Endothelial cell of umbilical vein (primary cell): ENCODE measurements around the gene KRTAP3-3. TPM values are rescaled to one million over a fixed set of nuclear protein-coding genes. Genes with fewer than 3 reads are reported as not detected.

ENCODE experiments used
- BruUV-seq: library from RNA; stranded (reverse); fragments of 400-500 nt; replicated peaks from 2 replicates; lab custom pipeline; 2021; lab: Mats Ljungman, UMichigan
- CTCF ChIA-PET: fragments of 300-600, 350-600 bp; sonication (Branson Sonifier 250); formaldehyde crosslinking; loops from one replicate; lab custom pipeline; 2021; ENCODE audit warnings: antibody characterized with exemption, inconsistent platforms; lab: Charles Lee
- POLR2A ChIA-PET: fragments of 300-600, 350-600 bp; sonication (Branson Sonifier 250); formaldehyde crosslinking; loops from one replicate; lab custom pipeline; 2021; ENCODE audit warnings: antibody characterized with exemption, inconsistent platforms; lab: Charles Lee
- DNase-seq: peaks from one replicate; pipeline ENCODE4 v3.0.0-alpha.2; 2011; ENCODE audit warnings: low read depth, low spot score
- FAIRE-seq: peaks from 2 replicates; lab custom pipeline; 2011; peaks lifted over from hg19 to GRCh38; lab: Jason Lieb, UNC
- H2AFZ ChIP-seq: 2 replicates; pipeline ENCODE4 v1.6.0; 2012; ENCODE audit warnings: low read depth, low read length, control low read depth, inconsistent platforms
- H3K27ac ChIP-seq: 2 replicates; pipeline ENCODE4 v1.5.1; 2011; ENCODE audit warnings: low read depth, mild to moderate bottlenecking, control low read depth, low read length, moderate library complexity; ENCODE audit not compliant: insufficient read depth
- H3K27me3 ChIP-seq, 2 experiments: 2 replicates each; pipeline versions ENCODE4 v1.6.0 to v1.6.1; 2011; ENCODE audit warnings: low read length in 2 of 2, mixed read lengths in 1 of 2; ENCODE audit not compliant: control insufficient read depth in 2 of 2, insufficient read depth in 2 of 2
- H3K36me3 ChIP-seq, 2 experiments: 2 replicates in 1 of 2; 3 replicates in 1 of 2; pipeline ENCODE4 v1.5.1; 2011; ENCODE audit warnings: low read length in 2 of 2, mild to moderate bottlenecking in 1 of 2, moderate library complexity in 1 of 2; ENCODE audit not compliant: control insufficient read depth in 2 of 2, insufficient read depth in 2 of 2; ENCODE audit errors: extremely low read depth in 1 of 2
- H3K4me1 ChIP-seq: 3 replicates; pipeline ENCODE4 v1.5.1; 2011; ENCODE audit warnings: mild to moderate bottlenecking, low read length; ENCODE audit not compliant: control insufficient read depth, insufficient read depth; ENCODE audit errors: extremely low read depth
- H3K4me2 ChIP-seq: 2 replicates; pipeline ENCODE4 v1.6.1; 2011; ENCODE audit warnings: low read length, control low read depth, mixed read lengths; ENCODE audit not compliant: insufficient read depth
- H3K4me3 ChIP-seq, 3 experiments: fragments of 200-600 bp in 1 of 3; sonication (generic), shearing (Covaris generic) in 1 of 3; replicated peaks in 1 of 3; 2 replicates each; pipeline ENCODE4 v1.5.1; 2011 to 2016; ENCODE audit warnings: control low read depth in 3 of 3, low read length in 3 of 3, mild to moderate bottlenecking in 2 of 3, inconsistent platforms in 1 of 3, low read depth in 1 of 3, moderate library complexity in 1 of 3; ENCODE audit not compliant: insufficient read depth in 1 of 3
- H3K79me2 ChIP-seq: 2 replicates; pipeline ENCODE4 v1.6.0; 2012; ENCODE audit warnings: low read length, inconsistent platforms; ENCODE audit not compliant: control insufficient read depth, insufficient read depth
- H3K9ac ChIP-seq: replicated peaks from 2 replicates; pipeline ENCODE3; 2011; ENCODE audit warnings: low read length, control low read depth; ENCODE audit not compliant: insufficient read depth; ENCODE audit errors: extremely low read depth
- H3K9me1 ChIP-seq: replicated peaks from 3 replicates; pipeline ENCODE4 v1.6.0; 2011; ENCODE audit warnings: mild to moderate bottlenecking, low read length; ENCODE audit not compliant: control insufficient read depth, insufficient read depth; ENCODE audit errors: extremely low read depth
- H3K9me3 ChIP-seq: replicated peaks from 2 replicates; pipeline ENCODE4 v1.5.1; 2012; ENCODE audit warnings: low read length, inconsistent platforms; ENCODE audit not compliant: control insufficient read depth, insufficient read depth
- H4K20me1 ChIP-seq: replicated peaks from 2 replicates; pipeline ENCODE3; 2011; ENCODE audit warnings: mild to moderate bottlenecking, low read length; ENCODE audit not compliant: control insufficient read depth, insufficient read depth; ENCODE audit errors: extremely low read depth
- EZH2 ChIP-seq: IDR thresholded peaks from 2 replicates; pipeline ENCODE4 v1.6.1; 2012; ENCODE audit warnings: borderline replicate concordance, low read depth, mild to moderate bottlenecking, moderate library complexity, low read length, inconsistent platforms; ENCODE audit not compliant: severe bottlenecking
- FOS ChIP-seq: IDR thresholded peaks from 2 replicates; pipeline ENCODE4 v1.6.1; 2011; ENCODE audit warnings: mild to moderate bottlenecking, low read length, moderate library complexity, borderline replicate concordance; ENCODE audit not compliant: insufficient read depth
- GATA2 ChIP-seq: IDR thresholded peaks from 2 replicates; pipeline ENCODE4 v1.7.0; 2011; ENCODE audit warnings: low read depth, mild to moderate bottlenecking, moderate library complexity, mixed read lengths, low read length; ENCODE audit not compliant: insufficient read length, insufficient read depth
- JUN ChIP-seq: IDR thresholded peaks from 2 replicates; pipeline ENCODE4 v1.6.1; 2011; ENCODE audit warnings: borderline replicate concordance, low read depth; ENCODE audit not compliant: insufficient read length, insufficient read depth
- MYC ChIP-seq: IDR thresholded peaks from one replicate; pipeline ENCODE4 v1.6.1; 2011; ENCODE audit warnings: mild to moderate bottlenecking, low read depth, low read length
- POLR2A ChIP-seq: IDR thresholded peaks from 2 replicates; pipeline ENCODE4 v1.6.1; 2012; ENCODE audit warnings: low read depth, mild to moderate bottlenecking, control low read depth, low read length
- POLR2AphosphoS5 ChIP-seq: IDR thresholded peaks from 2 replicates; pipeline ENCODE4 v1.6.1; 2012; ENCODE audit warnings: low read depth, mild to moderate bottlenecking, control low read depth, low read length, moderate library complexity; ENCODE audit not compliant: insufficient read depth
- dilution Hi-C: fragments of 300-500 bp; cut with MboI; formaldehyde crosslinking; loops from one replicate; pipeline ENCODE4 v1.15.0; 2019; ENCODE audit warnings: low sequenced_read_pairs; ENCODE audit not compliant: extremely low pct_ligation_motif_present
- intact Hi-C: fragments of 100-400 bp; cut with micrococcal nuclease; formaldehyde crosslinking; loops from one replicate; pipeline ENCODE4 v1.10.0; 2022
- polyA plus RNA-seq, 4 experiments: library from polyadenylated mRNA; depleted of rRNA in 3 of 4; stranded (reverse) in 3 of 4; unstranded in 1 of 4; fragments of >200 nt; gene quantifications; 2 replicates each; pipeline versions ENCODE4 v1.2.1 to v1.2.3, GENCODE V29; 2011 to 2012; ENCODE audit warnings: missing spikeins in 1 of 4
- total RNA-seq: library from RNA; stranded (reverse); gene quantifications from 2 replicates; pipeline ENCODE4 v1.2.3, GENCODE V29; 2021
- TF ChIP-seq, protein P1 (sequence below), 2 donors: IDR thresholded peaks; 1 replicate in 1 of 2; 2 replicates in 1 of 2; pipeline ENCODE4 v1.5.1; 2011; ENCODE audit warnings: low read length in 2 of 2, mild to moderate bottlenecking in 2 of 2, moderate library complexity in 2 of 2, control low read depth in 1 of 2, inconsistent platforms in 1 of 2, low read depth in 1 of 2; ENCODE audit not compliant: insufficient read depth in 1 of 2; ENCODE audit errors: extremely low read depth in 1 of 2
- TF ChIP-seq, protein P2 (sequence below): IDR thresholded peaks from 2 replicates; pipeline ENCODE4 v1.6.1; 2011; ENCODE audit not compliant: insufficient read depth, insufficient read length

The KRTAP3-3 gene
- total and polyA plus RNA-seq, 2 donors (not counting 3 experiments of a cell fraction or from before 2014, with no cell fraction given): not detected

DNA sequence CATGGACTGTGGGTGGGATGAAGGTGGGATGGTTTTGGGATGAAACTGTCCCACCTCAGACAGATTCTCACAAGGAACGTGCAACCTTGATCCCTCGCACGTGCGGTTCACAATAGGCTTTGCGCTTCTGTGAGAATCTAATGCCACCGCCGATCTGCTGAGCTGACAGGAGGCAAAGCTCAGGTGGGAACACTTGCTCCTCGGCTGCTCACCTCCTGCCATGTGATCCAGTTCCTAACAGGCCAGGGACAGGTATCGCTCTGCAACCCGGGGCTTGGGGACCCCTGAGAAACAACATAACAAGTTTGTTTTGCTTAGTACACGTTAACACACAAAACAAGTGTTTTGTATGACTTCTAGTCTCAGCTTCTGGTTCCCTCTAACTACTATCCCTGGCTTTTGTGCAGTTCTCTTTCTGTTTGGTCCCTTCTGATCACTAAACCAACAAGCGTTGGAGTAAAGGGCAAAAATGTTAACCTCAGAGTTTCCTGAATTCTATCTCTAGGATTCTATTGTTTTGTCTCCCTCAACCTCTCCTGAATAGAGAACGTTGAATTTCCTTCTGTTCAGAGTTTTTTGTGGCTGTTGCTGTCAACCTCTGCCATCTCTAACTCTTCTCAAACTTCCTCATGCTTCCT, 22.7 kb upstream of the KRTAP3-3 start:
- DNase-seq: no peak
- H3K4me2 ChIP-seq: no peak overlapping the region
- H2AFZ ChIP-seq: no peak overlapping the region
- H3K9me1 ChIP-seq: no peaks in the 10 kb centered on the region
- POLR2A ChIA-PET: no interaction called here
- no peaks in the 10 kb centered on the region for H4K20me1 ChIP-seq
- H3K9me3 ChIP-seq: no peaks in the 10 kb centered on the region
- H3K9ac ChIP-seq: no peak overlapping the region
- TF ChIP-seq, protein P1, sequence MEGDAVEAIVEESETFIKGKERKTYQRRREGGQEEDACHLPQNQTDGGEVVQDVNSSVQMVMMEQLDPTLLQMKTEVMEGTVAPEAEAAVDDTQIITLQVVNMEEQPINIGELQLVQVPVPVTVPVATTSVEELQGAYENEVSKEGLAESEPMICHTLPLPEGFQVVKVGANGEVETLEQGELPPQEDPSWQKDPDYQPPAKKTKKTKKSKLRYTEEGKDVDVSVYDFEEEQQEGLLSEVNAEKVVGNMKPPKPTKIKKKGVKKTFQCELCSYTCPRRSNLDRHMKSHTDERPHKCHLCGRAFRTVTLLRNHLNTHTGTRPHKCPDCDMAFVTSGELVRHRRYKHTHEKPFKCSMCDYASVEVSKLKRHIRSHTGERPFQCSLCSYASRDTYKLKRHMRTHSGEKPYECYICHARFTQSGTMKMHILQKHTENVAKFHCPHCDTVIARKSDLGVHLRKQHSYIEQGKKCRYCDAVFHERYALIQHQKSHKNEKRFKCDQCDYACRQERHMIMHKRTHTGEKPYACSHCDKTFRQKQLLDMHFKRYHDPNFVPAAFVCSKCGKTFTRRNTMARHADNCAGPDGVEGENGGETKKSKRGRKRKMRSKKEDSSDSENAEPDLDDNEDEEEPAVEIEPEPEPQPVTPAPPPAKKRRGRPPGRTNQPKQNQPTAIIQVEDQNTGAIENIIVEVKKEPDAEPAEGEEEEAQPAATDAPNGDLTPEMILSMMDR (IDR thresholded peaks at IDR 0.05; ENCODE audit: extremely low read depth in 1 of 2, insufficient read depth in 1 of 2, low read depth in 1 of 2, low read length in 2 of 2): no peak
- TF ChIP-seq POLR2AphosphoS5: no peak
- no peak for TF ChIP-seq EZH2
- no peak for TF ChIP-seq GATA2
- TF ChIP-seq POLR2A: no peak
- TF ChIP-seq MYC: no peak
- no peak for TF ChIP-seq JUN
- TF ChIP-seq FOS: no peak
- TF ChIP-seq, protein P2, sequence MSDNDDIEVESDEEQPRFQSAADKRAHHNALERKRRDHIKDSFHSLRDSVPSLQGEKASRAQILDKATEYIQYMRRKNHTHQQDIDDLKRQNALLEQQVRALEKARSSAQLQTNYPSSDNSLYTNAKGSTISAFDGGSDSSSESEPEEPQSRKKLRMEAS: no peak
- CTCF ChIA-PET: no interaction called here
- H3K27me3 ChIP-seq: peaks cover 0 to 1% of the 10 kb centered on the region in 2 experiments
- H3K79me2 ChIP-seq: no peaks in the 10 kb centered on the region
- no peak overlapping the region for H3K4me3 ChIP-seq
- FAIRE-seq: no peak
- H3K36me3 ChIP-seq: no peaks in the 10 kb centered on the region
- H3K4me1 ChIP-seq: no peaks in the 10 kb centered on the region
- dilution Hi-C loops: no loop called here
- no TSS peak for BruUV-seq
- H3K27ac ChIP-seq: no peak overlapping the region
- intact Hi-C loops: no loop called here
